ENCODE results near the gene LCMT1. TPM values are rescaled to one million over a fixed set of nuclear protein-coding genes. Genes with fewer than 3 reads are reported as not detected.

The LCMT1 gene
- total and polyA plus RNA-seq, 2 donors (not counting 1 experiment from before 2014, with no cell fraction given), result 40.8 to 45.8 TPM

DNA sequence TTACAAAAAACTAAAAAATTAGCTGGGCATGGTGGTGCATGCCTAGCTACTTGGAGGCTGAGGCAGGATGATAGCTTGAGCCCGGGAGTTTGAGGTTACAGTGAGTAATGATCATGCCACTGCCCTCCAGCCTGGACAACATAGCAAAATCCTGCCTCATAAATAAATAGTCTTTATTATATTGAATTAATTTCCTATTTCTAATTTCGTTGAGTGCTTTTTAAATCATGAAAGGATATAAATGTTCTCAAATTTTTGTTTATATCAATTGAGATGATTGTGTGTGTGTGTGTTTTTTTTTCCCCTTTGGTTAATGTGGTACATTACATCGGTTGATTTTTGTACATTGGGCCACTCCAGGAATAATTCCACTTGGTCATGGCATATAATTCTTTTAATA lies 73.2 kb downstream of the LCMT1 start:
- no peaks in the 10 kb centered on the region for H3K4me1 ChIP-seq (ENCODE audit: control insufficient read depth, extremely low read depth, insufficient read depth, low read length)
- no peak for DNase-seq (ENCODE audit: low read depth in 2 of 2)
- no peak overlapping the region for H3K9ac ChIP-seq (ENCODE audit: insufficient read depth, low read length)
- no peak overlapping the region for H3K27ac ChIP-seq (ENCODE audit: insufficient read depth, low read length)
- H4K20me1 ChIP-seq (ENCODE audit: control insufficient read depth, extremely low read depth, insufficient read depth, low read length), result no peaks in the 10 kb centered on the region
- no peaks in the 10 kb centered on the region for H3K79me2 ChIP-seq (ENCODE audit: control insufficient read depth, insufficient read depth, low read length)
- H3K36me3 ChIP-seq (ENCODE audit: control insufficient read depth, insufficient read depth, low read length), result no peaks in the 10 kb centered on the region
- no peaks in the 10 kb centered on the region for H3K27me3 ChIP-seq (ENCODE audit: control insufficient read depth, insufficient read depth, low read length)
- H3K9me3 ChIP-seq (ENCODE audit: control insufficient read depth, insufficient read depth, low read depth, low read length), result no peaks in the 10 kb centered on the region
- no peak overlapping the region for H3K4me2 ChIP-seq (ENCODE audit: extremely low read depth, insufficient read depth, low read length)
- H3K4me3 ChIP-seq (replicated peaks in 1 of 4; ENCODE audit: control extremely low read depth in 1 of 4, insufficient read depth in 1 of 4, low read depth in 3 of 4, low read length in 4 of 4), result no peak overlapping the region
- TF ChIP-seq, protein P1, sequence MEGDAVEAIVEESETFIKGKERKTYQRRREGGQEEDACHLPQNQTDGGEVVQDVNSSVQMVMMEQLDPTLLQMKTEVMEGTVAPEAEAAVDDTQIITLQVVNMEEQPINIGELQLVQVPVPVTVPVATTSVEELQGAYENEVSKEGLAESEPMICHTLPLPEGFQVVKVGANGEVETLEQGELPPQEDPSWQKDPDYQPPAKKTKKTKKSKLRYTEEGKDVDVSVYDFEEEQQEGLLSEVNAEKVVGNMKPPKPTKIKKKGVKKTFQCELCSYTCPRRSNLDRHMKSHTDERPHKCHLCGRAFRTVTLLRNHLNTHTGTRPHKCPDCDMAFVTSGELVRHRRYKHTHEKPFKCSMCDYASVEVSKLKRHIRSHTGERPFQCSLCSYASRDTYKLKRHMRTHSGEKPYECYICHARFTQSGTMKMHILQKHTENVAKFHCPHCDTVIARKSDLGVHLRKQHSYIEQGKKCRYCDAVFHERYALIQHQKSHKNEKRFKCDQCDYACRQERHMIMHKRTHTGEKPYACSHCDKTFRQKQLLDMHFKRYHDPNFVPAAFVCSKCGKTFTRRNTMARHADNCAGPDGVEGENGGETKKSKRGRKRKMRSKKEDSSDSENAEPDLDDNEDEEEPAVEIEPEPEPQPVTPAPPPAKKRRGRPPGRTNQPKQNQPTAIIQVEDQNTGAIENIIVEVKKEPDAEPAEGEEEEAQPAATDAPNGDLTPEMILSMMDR (conservative IDR thresholded peaks at IDR 0.05 in 1 of 2, IDR thresholded peaks at IDR 0.05 in 1 of 2; ENCODE audit: low read depth in 1 of 2, low read length in 2 of 2), result no peak
- no peak for TF ChIP-seq EZH2 (IDR thresholded peaks at IDR 0.05; ENCODE audit: low read length, missing control alignments)
- no peak overlapping the region for H2AFZ ChIP-seq (ENCODE audit: low read length)

DNA sequence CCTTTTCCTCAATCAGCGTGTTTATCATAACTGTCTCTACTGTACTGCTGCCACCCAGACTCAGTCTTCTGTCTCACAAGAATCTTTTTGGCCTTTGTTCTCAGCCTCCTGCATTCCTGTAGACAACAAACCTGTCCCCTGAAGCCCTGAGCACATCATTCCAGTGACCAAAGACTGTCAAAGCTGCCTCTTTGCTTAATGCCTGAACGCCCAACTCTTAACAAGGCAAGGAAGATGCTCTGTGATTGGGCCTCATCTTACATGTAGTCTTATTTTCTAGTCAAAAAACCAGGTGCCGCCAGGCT lies 75.9 kb downstream of the LCMT1 start:
- Histone ChIP-seq H3K4me2 (ENCODE audit: extremely low read depth, insufficient read depth, low read length) (no peak overlapping the region), H3K4me3 (replicated peaks in 1 of 4; ENCODE audit: control extremely low read depth in 1 of 4, insufficient read depth in 1 of 4, low read depth in 3 of 4, low read length in 4 of 4) (no peak overlapping the region)
- no peak for DNase-seq (ENCODE audit: low read depth in 2 of 2)

DNA sequence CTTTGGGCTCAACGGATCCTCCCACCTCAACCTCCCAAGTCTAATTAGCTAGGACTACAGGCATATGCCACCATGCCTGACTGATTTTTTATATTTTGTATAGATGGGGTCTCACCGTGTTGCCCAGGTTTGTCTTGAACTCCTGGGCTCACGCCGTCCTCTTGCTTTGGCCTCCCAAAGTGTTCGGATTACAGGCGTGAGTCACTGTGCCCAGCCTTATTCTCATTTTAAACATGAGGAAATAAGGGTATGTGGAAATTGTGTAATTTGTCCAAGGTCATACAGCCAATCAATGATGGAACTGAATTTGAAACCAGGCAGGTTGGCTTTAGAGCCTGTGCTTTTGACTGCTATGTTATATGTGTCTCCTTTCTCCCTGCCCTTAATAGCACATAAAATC lies 77.8 kb downstream of the LCMT1 start:
- no peak overlapping the region for H3K4me3 ChIP-seq (replicated peaks in 1 of 4; ENCODE audit: control extremely low read depth in 1 of 4, insufficient read depth in 1 of 4, low read depth in 3 of 4, low read length in 4 of 4)
- H3K4me2 ChIP-seq (ENCODE audit: extremely low read depth, insufficient read depth, low read length), result no peak overlapping the region
- no peaks in the 10 kb centered on the region for H3K27me3 ChIP-seq (ENCODE audit: control insufficient read depth, insufficient read depth, low read length)
- no peak for TF ChIP-seq EZH2 (IDR thresholded peaks at IDR 0.05; ENCODE audit: low read length, missing control alignments)
- TF ChIP-seq, protein P1 (conservative IDR thresholded peaks at IDR 0.05 in 1 of 2, IDR thresholded peaks at IDR 0.05 in 1 of 2; ENCODE audit: low read depth in 1 of 2, low read length in 2 of 2), result no peak
- H3K27ac ChIP-seq (ENCODE audit: insufficient read depth, low read length), result no peak overlapping the region
- no peaks in the 10 kb centered on the region for H3K36me3 ChIP-seq (ENCODE audit: control insufficient read depth, insufficient read depth, low read length)
- no peak overlapping the region for H3K9ac ChIP-seq (ENCODE audit: insufficient read depth, low read length)
- no peaks in the 10 kb centered on the region for H3K9me3 ChIP-seq (ENCODE audit: control insufficient read depth, insufficient read depth, low read depth, low read length)
- no peaks in the 10 kb centered on the region for H4K20me1 ChIP-seq (ENCODE audit: control insufficient read depth, extremely low read depth, insufficient read depth, low read length)
- H3K79me2 ChIP-seq (ENCODE audit: control insufficient read depth, insufficient read depth, low read length), result no peaks in the 10 kb centered on the region
- no peak for DNase-seq (ENCODE audit: low read depth in 2 of 2)
- no peaks in the 10 kb centered on the region for H3K4me1 ChIP-seq (ENCODE audit: control insufficient read depth, extremely low read depth, insufficient read depth, low read length)
- no peak overlapping the region for H2AFZ ChIP-seq (ENCODE audit: low read length)

More for the DNA sequence above, 75.9 kb downstream of the LCMT1 start:
- no peaks in the 10 kb centered on the region for H3K79me2 ChIP-seq (ENCODE audit: control insufficient read depth, insufficient read depth, low read length)
- H3K9ac ChIP-seq (ENCODE audit: insufficient read depth, low read length), result no peak overlapping the region
- H2AFZ ChIP-seq (ENCODE audit: low read length), result no peak overlapping the region
- no peaks in the 10 kb centered on the region for H3K27me3 ChIP-seq (ENCODE audit: control insufficient read depth, insufficient read depth, low read length)
- H3K4me1 ChIP-seq (ENCODE audit: control insufficient read depth, extremely low read depth, insufficient read depth, low read length), result no peaks in the 10 kb centered on the region
- no peaks in the 10 kb centered on the region for H3K36me3 ChIP-seq (ENCODE audit: control insufficient read depth, insufficient read depth, low read length)
- no peaks in the 10 kb centered on the region for H3K9me3 ChIP-seq (ENCODE audit: control insufficient read depth, insufficient read depth, low read depth, low read length)
- no peak for TF ChIP-seq EZH2 (IDR thresholded peaks at IDR 0.05; ENCODE audit: low read length, missing control alignments)
- TF ChIP-seq, protein P1 (conservative IDR thresholded peaks at IDR 0.05 in 1 of 2, IDR thresholded peaks at IDR 0.05 in 1 of 2; ENCODE audit: low read depth in 1 of 2, low read length in 2 of 2), result no peak
- H4K20me1 ChIP-seq (ENCODE audit: control insufficient read depth, extremely low read depth, insufficient read depth, low read length), result no peaks in the 10 kb centered on the region
- no peak overlapping the region for H3K27ac ChIP-seq (ENCODE audit: insufficient read depth, low read length)
